ENCODE data around the gene MAL. TPM values are rescaled to one million over a fixed set of nuclear protein-coding genes. Genes with fewer than 3 reads are reported as not detected.

MAL gene
- total and polyA plus RNA-seq, 2 of the 8 experiments (the other 6 are each of a cell fraction or from before 2014, with no cell fraction given): not detected

GRCh38 chr2:95072424-95072823 is 46.9 kb downstream of the MAL start:
- H3K4me2 ChIP-seq (ENCODE audit: insufficient read depth in 1 of 2, low read depth in 2 of 2, low read length in 2 of 2): no peak overlapping the region
- H3K36me3 ChIP-seq (ENCODE audit: control insufficient read depth in 2 of 4, insufficient read depth in 4 of 4, low read length in 3 of 4): no peaks in the 10 kb centered on the region
- no peak overlapping the region for H3K4ac ChIP-seq (replicated peaks; ENCODE audit: insufficient read length, low read depth, low read length)
- ChIA-PET POLR2A (ENCODE audit: partially characterized antibody) (interaction anchor here (0.7 kb wide), 1 partner anchor 1072 kb away, joined by 3 read pairs; no protein-coding TSS in a partner anchor), CTCF (ENCODE audit: partially characterized antibody) (interaction anchor here (0.6 kb wide), 1 partner anchor 50 kb away, joined by 3 read pairs; no protein-coding TSS in a partner anchor)
- H2BK20ac ChIP-seq (ENCODE audit: low read length): no peak overlapping the region
- H3K9me3 ChIP-seq (ENCODE audit: insufficient read depth in 2 of 2, low read depth in 1 of 2, low read length in 1 of 2): peaks cover 24 to 62% of the 10 kb centered on the region in 2 experiments
- no peak overlapping the region for H2BK12ac ChIP-seq (ENCODE audit: low read depth, low read length)
- H3K27me3 ChIP-seq (replicated peaks in 1 of 4; ENCODE audit: control insufficient read depth in 3 of 4, extremely low read depth in 1 of 4, insufficient read depth in 3 of 4, low read length in 3 of 4): peaks cover 0 to 6% (median 6%) of the 10 kb centered on the region in 4 experiments; a peak in 4 of 7 replicates
- no peaks in the 10 kb centered on the region for H3K79me1 ChIP-seq (ENCODE audit: low read depth, low read length)
- no peak overlapping the region for H2BK5ac ChIP-seq (ENCODE audit: low read depth, low read length)
- FAIRE-seq (no peak), DNase-seq (ENCODE audit: low read depth in 1 of 2, low spot score in 2 of 2) (peak in 1 of 2 experiments; percentile 32)
- no peaks in the 10 kb centered on the region for H3K79me2 ChIP-seq (ENCODE audit: control insufficient read depth in 1 of 2, insufficient read depth in 2 of 2, low read length in 2 of 2)
- H2AK5ac ChIP-seq (ENCODE audit: low read depth, low read length): no peak overlapping the region
- no peak overlapping the region for H3K4me3 ChIP-seq (ENCODE audit: extremely low read depth in 1 of 4, insufficient read depth in 2 of 4, low read depth in 3 of 4, low read length in 4 of 4)
- H4K5ac ChIP-seq (ENCODE audit: insufficient read length, low read depth, low read length): no peak overlapping the region
- no peaks in the 10 kb centered on the region for H4K20me1 ChIP-seq (replicated peaks in 1 of 2; ENCODE audit: control insufficient read depth in 1 of 2, insufficient read depth in 2 of 2, low read length in 2 of 2)
- no peak overlapping the region for H3K9ac ChIP-seq (replicated peaks in 1 of 4; ENCODE audit: extremely low read depth in 1 of 4, low read depth in 3 of 4, low read length in 3 of 4)
- no peaks in the 10 kb centered on the region for H3K23me2 ChIP-seq (ENCODE audit: low read depth, low read length)
- no peak overlapping the region for H2AFZ ChIP-seq (ENCODE audit: low read length)
- H3K18ac ChIP-seq (ENCODE audit: extremely low read depth, low read length): no peak overlapping the region
- no peak overlapping the region for H3K56ac ChIP-seq (replicated peaks; ENCODE audit: insufficient read length, low read depth, low read length)
- H3K4me1 ChIP-seq (replicated peaks in 1 of 4; ENCODE audit: control insufficient read depth in 3 of 4, insufficient read depth in 4 of 4, low read length in 3 of 4): no peaks in the 10 kb centered on the region; a peak in 1 of 7 replicates
- H3K23ac ChIP-seq (ENCODE audit: insufficient read length): no peak overlapping the region
- H2BK15ac ChIP-seq (ENCODE audit: low read length): no peak overlapping the region
- H2BK120ac ChIP-seq (replicated peaks; ENCODE audit: low read depth, low read length): no peak overlapping the region
- 70% methylated on average over 4 of the region's 4 CpGs; no CpG with 5 or more reads in 1 of the 2 experiments for WGBS, 2 experiments (ENCODE audit: extremely low coverage in 1 of 2, insufficient coverage in 1 of 2, insufficient read length in 1 of 2, insufficient replicate concordance in 2 of 2, low coverage in 1 of 2, low lambda C conversion rate in 2 of 2, missing lambda C conversion rate in 1 of 2)
- H3K27ac ChIP-seq (ENCODE audit: low read depth, low read length): no peak overlapping the region
- no peak overlapping the region for H4K91ac ChIP-seq (replicated peaks; ENCODE audit: insufficient read length, low read length)
- H4K8ac ChIP-seq (ENCODE audit: extremely low read depth, insufficient read depth, low read length): peak overlapping the region; percentile 64; the same call in 1 of the 2 replicates
- no peak overlapping the region for H3K14ac ChIP-seq (ENCODE audit: insufficient read length)
- TF ChIP-seq EGR1 (IDR thresholded peaks at IDR 0.05; ENCODE audit: borderline replicate concordance, low read depth, low read length) (no peak), USF2 (IDR thresholded peaks at IDR 0.05; ENCODE audit: low read length) (no peak), EZH2 (IDR thresholded peaks at IDR 0.05; ENCODE audit: low read depth, low read length, severe bottlenecking) (no peak), BRCA1 (IDR thresholded peaks at IDR 0.05; ENCODE audit: low read depth, low read length) (no peak), CTCF (IDR thresholded peaks at IDR 0.05; ENCODE audit: control extremely low read depth in 1 of 3, insufficient read depth in 1 of 3, low read depth in 1 of 3, low read length in 3 of 3) (no peak), MAFK (IDR thresholded peaks at IDR 0.05; ENCODE audit: low read depth, low read length) (no peak), SUZ12 (IDR thresholded peaks at IDR 0.05; ENCODE audit: low read length) (no peak), BACH1 (IDR thresholded peaks at IDR 0.05; ENCODE audit: low read length) (no peak), POLR2A (IDR thresholded peaks at IDR 0.05; ENCODE audit: control extremely low read depth in 1 of 2, low read depth in 2 of 2, low read length in 2 of 2) (no peak), SP4 (IDR thresholded peaks at IDR 0.05; ENCODE audit: low read length) (no peak), ASH2L (IDR thresholded peaks at IDR 0.05; ENCODE audit: low read length) (no peak)

Data from H1 (cell line).